Tibial nerve (tissue), 4 donors: ENCODE measurements around the gene STX8.

ENCODE experiments used
- EP300 ChIP-seq, 2 donors: sonication (generic); formaldehyde crosslinking; IDR thresholded peaks; one replicate each; pipeline ENCODE4 v1.6.1; 2017; ENCODE audit warnings: antibody characterized with exemption in 2 of 2, mild to moderate bottlenecking in 1 of 2
- POLR2A ChIP-seq, 2 donors: fragments of 450-650 bp; IDR thresholded peaks; one replicate each; pipeline ENCODE4 v1.6.1; 2017; ENCODE audit warnings: antibody characterized with exemption in 2 of 2, mild to moderate bottlenecking in 2 of 2, moderate library complexity in 2 of 2
- TF ChIP-seq, protein P1 (sequence below), 5 experiments: fragments of 200-600 bp in 3 of 5; fragments of 450-650 bp in 2 of 5; sonication (generic) in 3 of 5; IDR thresholded peaks; one replicate each; pipeline ENCODE4 v1.5.1; 2016 to 2019; ENCODE audit warnings: antibody characterized with exemption in 5 of 5, mild to moderate bottlenecking in 3 of 5, moderate library complexity in 2 of 5

GRCh38 chr17:9598661-9599060 is 23.0 kb upstream of the STX8 start:
- TF ChIP-seq, protein P1, sequence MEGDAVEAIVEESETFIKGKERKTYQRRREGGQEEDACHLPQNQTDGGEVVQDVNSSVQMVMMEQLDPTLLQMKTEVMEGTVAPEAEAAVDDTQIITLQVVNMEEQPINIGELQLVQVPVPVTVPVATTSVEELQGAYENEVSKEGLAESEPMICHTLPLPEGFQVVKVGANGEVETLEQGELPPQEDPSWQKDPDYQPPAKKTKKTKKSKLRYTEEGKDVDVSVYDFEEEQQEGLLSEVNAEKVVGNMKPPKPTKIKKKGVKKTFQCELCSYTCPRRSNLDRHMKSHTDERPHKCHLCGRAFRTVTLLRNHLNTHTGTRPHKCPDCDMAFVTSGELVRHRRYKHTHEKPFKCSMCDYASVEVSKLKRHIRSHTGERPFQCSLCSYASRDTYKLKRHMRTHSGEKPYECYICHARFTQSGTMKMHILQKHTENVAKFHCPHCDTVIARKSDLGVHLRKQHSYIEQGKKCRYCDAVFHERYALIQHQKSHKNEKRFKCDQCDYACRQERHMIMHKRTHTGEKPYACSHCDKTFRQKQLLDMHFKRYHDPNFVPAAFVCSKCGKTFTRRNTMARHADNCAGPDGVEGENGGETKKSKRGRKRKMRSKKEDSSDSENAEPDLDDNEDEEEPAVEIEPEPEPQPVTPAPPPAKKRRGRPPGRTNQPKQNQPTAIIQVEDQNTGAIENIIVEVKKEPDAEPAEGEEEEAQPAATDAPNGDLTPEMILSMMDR (IDR thresholded peaks at IDR 0.05), result no peak
- TF ChIP-seq POLR2A (IDR thresholded peaks at IDR 0.05), result no peak
- TF ChIP-seq EP300 (IDR thresholded peaks at IDR 0.05), result no peak
